GM23338 (cell line): ENCODE results near the gene MAD1L1.

Source experiments
- CREB1 ChIP-seq: fragments of 250-450 bp; sonication (Bioruptor Pico); IDR thresholded peaks from 2 replicates; pipeline ENCODE4 v1.5.0; 2020; ENCODE audit warnings: low read depth, mild to moderate bottlenecking, moderate library complexity
- CTCF ChIP-seq, 2 experiments: fragments of 200-600 bp in 1 of 2; sonication (generic) in 1 of 2; conservative IDR thresholded peaks; 2 replicates each; pipeline versions ENCODE4 v1.5.1 to v1.6.1; 2016 to 2017; ENCODE audit warnings: antibody characterized with exemption in 2 of 2, low read depth in 2 of 2, mild to moderate bottlenecking in 2 of 2, moderate library complexity in 1 of 2
- ETS1 ChIP-seq: IDR thresholded peaks from 2 replicates; pipeline ENCODE4 v1.6.1; 2016; ENCODE audit warnings: antibody characterized with exemption
- EZH2 ChIP-seq: fragments of 200-600 bp; sonication (generic); IDR thresholded peaks from one replicate; pipeline ENCODE4 v1.8.0; 2017; ENCODE audit warnings: antibody characterized with exemption, mild to moderate bottlenecking, low read depth; ENCODE audit not compliant: unreplicated experiment
- EZH2phosphoT487 ChIP-seq: fragments of 200-600 bp; sonication (generic); IDR thresholded peaks from one replicate; pipeline ENCODE4 v1.8.1; 2018; ENCODE audit warnings: antibody characterized with exemption; ENCODE audit not compliant: unreplicated experiment
- NANOG ChIP-seq: IDR thresholded peaks from 2 replicates; pipeline ENCODE4 v1.6.1; 2016; ENCODE audit warnings: antibody characterized with exemption, borderline replicate concordance
- POLR2AphosphoS5 ChIP-seq: IDR thresholded peaks from 2 replicates; pipeline ENCODE4 v1.6.1; 2016; ENCODE audit warnings: antibody characterized with exemption, low read depth

GRCh38 chr7:2123916-2124315, 108.8 kb downstream of the MAD1L1 start:
- TF ChIP-seq CTCF (conservative IDR thresholded peaks at IDR 0.05; ENCODE audit: low read depth in 2 of 2) (no peak), POLR2AphosphoS5 (no peak), ETS1 (no peak), CREB1 (CRISPR knock-in tag) (no peak), EZH2phosphoT487 (no peak), EZH2 (no peak), NANOG (no peak)
